Peyer's patch (tissue), 4 donors: Measurements from ENCODE around the gene CCDC187.

Experiments
- POLR2A ChIP-seq, 2 donors: fragments of 450-650 bp; IDR thresholded peaks; one replicate each; pipeline ENCODE4 v1.5.1; 2017; ENCODE audit warnings: antibody characterized with exemption in 2 of 2, mild to moderate bottlenecking in 2 of 2, moderate library complexity in 2 of 2
- TF ChIP-seq, protein P1 (sequence below), 6 experiments: fragments of 450-650 bp in 4 of 6; fragments of 200-600 bp in 2 of 6; sonication (generic) in 1 of 6; IDR thresholded peaks; one replicate each; pipeline ENCODE4 v1.5.1; 2017 to 2019; ENCODE audit warnings: antibody characterized with exemption in 6 of 6, mild to moderate bottlenecking in 3 of 6, moderate library complexity in 1 of 6

DNA sequence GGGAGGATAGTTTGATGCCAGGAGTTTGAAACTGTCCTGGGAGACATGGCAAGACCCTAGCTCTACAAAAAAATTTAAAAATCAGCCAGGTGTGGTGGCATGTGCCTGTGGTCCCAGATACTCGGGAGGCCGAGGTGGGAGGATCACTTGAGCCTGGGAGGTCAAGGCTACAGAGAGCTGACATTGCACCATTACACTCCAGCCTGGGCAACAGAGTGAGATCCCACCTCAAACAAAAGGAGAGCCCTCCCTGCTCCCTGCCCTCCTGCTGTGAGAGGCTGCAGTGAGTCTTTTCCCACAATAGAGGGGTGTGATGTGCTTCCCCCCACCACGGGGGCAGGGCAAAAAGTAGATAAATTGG lies 10.1 kb upstream of the CCDC187 start:
- TF ChIP-seq, protein P1, sequence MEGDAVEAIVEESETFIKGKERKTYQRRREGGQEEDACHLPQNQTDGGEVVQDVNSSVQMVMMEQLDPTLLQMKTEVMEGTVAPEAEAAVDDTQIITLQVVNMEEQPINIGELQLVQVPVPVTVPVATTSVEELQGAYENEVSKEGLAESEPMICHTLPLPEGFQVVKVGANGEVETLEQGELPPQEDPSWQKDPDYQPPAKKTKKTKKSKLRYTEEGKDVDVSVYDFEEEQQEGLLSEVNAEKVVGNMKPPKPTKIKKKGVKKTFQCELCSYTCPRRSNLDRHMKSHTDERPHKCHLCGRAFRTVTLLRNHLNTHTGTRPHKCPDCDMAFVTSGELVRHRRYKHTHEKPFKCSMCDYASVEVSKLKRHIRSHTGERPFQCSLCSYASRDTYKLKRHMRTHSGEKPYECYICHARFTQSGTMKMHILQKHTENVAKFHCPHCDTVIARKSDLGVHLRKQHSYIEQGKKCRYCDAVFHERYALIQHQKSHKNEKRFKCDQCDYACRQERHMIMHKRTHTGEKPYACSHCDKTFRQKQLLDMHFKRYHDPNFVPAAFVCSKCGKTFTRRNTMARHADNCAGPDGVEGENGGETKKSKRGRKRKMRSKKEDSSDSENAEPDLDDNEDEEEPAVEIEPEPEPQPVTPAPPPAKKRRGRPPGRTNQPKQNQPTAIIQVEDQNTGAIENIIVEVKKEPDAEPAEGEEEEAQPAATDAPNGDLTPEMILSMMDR (IDR thresholded peaks at IDR 0.05), result no peak
- TF ChIP-seq POLR2A (IDR thresholded peaks at IDR 0.05), result no peak
